GM12875 (cell line): ENCODE measurements around the gene LARGE1.

Experiments used
- H3K4me3 ChIP-seq: one replicate; pipeline ENCODE4 v1.5.1; 2011; ENCODE audit warnings: low read depth, low read length, control low read depth
- TF ChIP-seq, protein P1 (sequence below): IDR thresholded peaks from 2 replicates; pipeline ENCODE4 v1.5.1; 2011; ENCODE audit warnings: low read depth, mild to moderate bottlenecking, control low read depth, inconsistent platforms, low read length, moderate library complexity, borderline replicate concordance; ENCODE audit not compliant: insufficient read depth

Gene LARGE1

DNA sequence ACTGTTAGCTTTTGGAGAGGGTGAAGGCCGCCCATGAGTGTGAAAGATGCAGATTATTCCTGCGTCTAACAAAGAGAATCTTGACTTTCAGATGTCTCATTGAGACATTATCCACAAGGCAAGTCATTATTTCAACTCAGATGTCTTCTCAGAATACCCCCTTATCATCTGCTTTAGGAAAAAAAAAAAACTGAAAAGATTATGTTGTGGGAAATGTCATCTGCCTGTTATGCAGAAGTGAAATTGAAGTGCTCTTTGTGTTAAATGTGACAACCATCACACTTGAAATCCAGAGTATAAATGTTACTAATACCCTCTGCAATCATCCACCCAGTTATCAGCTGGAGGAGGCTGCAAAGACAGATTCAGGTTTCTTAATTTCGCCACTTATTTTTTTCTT lies 239.6 kb downstream of the LARGE1 start:
- H3K4me3 ChIP-seq, result no peak overlapping the region
- TF ChIP-seq, protein P1, sequence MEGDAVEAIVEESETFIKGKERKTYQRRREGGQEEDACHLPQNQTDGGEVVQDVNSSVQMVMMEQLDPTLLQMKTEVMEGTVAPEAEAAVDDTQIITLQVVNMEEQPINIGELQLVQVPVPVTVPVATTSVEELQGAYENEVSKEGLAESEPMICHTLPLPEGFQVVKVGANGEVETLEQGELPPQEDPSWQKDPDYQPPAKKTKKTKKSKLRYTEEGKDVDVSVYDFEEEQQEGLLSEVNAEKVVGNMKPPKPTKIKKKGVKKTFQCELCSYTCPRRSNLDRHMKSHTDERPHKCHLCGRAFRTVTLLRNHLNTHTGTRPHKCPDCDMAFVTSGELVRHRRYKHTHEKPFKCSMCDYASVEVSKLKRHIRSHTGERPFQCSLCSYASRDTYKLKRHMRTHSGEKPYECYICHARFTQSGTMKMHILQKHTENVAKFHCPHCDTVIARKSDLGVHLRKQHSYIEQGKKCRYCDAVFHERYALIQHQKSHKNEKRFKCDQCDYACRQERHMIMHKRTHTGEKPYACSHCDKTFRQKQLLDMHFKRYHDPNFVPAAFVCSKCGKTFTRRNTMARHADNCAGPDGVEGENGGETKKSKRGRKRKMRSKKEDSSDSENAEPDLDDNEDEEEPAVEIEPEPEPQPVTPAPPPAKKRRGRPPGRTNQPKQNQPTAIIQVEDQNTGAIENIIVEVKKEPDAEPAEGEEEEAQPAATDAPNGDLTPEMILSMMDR, result no peak

DNA sequence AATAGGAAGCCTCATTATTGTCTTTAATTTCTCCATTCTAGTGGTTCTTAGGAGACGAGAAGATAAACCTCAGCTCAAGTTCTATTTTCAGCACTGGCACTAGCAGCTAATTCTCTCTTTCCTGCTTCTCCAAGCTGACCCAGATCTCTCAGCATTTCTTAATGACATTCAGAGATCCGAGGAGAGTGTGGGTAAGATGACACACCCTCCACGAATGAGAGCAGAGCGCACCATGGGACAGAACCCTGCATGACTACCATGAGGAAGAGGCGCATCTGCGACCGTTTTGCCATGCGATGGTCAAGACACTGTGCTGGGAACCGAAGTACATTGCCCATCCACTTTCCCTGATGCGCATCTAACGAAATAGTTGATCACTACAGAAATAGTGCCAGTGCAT lies 241.8 kb downstream of the LARGE1 start:
- no peak overlapping the region for H3K4me3 ChIP-seq
- TF ChIP-seq, protein P1, result no peak

DNA sequence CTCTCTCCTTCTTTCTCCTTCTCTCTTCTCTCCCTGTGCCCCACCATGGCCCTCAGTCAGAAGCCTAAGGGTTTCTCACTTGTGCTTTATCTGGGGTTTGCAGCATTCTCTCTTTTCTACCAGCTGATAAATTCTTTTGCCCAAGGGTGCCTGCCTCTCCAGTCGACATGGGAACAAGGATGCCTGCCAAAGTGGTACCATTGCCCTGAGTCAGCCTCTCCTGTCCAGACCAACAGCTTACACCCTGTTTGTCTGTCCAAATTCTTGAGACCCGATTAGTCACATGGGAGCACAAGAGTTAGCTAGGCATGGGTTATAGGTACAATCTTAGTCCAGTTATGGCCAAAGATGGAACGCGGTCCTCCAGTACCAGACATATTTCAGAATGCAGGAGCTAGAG lies 242.7 kb downstream of the LARGE1 start:
- H3K4me3 ChIP-seq, result no peak overlapping the region
- TF ChIP-seq, protein P1, result no peak

DNA sequence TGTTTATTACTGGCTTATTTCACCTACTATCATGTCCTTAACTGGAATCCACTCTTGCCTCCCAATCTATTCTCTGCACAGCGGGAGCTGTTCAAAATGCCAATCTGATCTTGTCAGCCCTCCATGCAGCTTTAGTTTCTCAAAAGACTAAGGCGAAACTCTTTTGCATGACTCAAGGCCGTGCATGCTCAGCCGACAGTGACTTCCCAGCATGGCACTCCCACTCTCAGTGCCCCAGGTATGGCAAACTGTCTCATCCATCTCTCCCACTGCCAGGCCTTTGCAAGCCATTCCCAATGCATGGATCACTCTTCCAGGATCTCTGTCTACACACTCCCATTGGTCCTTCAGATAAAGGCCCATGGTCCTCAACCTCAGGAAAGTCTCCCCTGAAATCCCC lies 245.9 kb downstream of the LARGE1 start:
- H3K4me3 ChIP-seq, result no peak overlapping the region
- TF ChIP-seq, protein P1, result no peak

DNA sequence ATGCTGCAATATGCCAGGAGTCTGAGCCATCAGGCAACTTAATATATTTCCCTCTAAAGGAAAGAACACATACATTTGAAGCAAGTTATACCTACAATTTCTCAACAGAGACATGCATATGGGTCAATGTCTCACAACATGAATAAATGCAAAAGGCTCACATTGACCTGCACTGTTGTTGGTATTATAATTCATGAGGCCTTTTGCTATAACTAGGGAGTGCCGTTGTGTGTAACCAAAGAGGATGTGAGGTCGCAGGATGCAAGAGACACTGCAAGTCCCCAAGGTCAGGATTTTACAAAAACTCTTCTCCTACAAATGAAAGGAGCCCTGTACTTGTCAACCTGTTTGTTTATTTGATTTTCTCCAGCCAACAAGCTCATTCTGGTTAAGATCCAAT lies 250.5 kb downstream of the LARGE1 start:
- TF ChIP-seq, protein P1, result no peak
- H3K4me3 ChIP-seq, result no peak overlapping the region

DNA sequence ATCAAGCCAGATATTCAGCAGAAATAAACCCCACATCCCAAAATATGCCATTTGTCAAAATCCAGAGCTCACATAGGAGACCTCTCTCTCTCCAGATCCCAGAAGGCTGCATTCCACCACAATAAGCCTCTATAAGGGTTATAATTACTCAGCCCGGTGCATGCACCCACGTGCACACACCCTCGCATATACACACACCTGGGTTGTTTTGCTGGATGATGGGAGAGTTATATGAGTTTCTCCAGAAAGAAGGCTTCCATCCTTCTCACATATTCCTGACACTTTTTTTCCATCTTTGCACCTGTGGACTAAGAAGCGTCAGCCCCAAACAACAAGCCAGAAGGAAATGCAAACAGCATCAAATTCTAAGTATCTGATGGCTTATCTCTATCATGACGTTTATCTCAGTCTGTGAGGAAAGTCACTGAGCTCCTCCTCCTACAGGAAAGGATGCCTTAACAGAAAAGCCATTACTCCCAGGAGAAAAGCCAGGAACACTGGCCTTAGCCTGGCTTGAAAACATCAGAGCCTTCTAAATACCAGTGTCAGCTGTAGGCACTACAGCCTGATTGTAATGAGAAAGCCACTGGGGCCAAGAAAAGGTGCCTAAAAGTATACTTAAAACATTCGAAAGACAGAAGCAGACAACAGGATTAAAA lies 253.2 kb downstream of the LARGE1 start:
- H3K4me3 ChIP-seq, result no peak overlapping the region
- TF ChIP-seq, protein P1, result no peak

DNA sequence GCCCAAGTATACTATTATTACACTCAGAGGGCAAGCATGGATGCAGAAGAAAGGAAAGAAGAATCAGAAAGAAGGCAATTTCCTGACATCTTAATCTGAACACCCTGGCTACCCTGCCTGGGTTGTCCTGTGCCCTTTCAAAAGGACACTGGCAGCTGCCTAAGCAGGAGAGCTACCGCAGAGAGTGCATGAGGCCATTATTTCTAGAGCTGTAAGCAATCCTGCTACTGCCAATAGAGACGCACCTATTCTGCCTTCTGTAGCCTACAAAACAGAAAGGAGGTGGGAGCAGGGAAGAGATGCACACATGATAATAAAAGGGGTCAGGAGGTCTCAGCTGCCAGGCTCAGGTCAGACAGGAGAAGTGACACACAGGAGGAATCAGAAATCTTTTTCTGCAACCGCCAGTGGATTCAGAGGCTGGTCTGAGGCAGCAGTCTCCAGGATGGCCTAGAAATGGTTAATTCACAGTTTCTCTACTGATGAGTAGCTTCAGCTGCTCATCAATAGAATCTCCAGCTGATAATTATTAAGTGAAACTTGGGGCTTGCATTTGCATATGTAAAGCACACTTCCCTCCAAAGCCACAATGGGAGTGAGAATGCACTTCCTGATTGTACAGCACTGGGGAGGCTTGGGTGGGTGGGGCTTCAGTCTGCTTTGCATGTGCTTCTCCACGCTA lies 253.9 kb downstream of the LARGE1 start:
- no peak overlapping the region for H3K4me3 ChIP-seq
- TF ChIP-seq, protein P1, result no peak
